SHP77 treated with DMSO at 0.1 percent for 48 hours (cell line): Measurements from ENCODE around the gene NXPH4.

ENCODE experiments used
- DNase-seq: peaks from one replicate; lab custom pipeline; 2025; lab: John Stamatoyannopoulos, UW

NXPH4 gene

DNA sequence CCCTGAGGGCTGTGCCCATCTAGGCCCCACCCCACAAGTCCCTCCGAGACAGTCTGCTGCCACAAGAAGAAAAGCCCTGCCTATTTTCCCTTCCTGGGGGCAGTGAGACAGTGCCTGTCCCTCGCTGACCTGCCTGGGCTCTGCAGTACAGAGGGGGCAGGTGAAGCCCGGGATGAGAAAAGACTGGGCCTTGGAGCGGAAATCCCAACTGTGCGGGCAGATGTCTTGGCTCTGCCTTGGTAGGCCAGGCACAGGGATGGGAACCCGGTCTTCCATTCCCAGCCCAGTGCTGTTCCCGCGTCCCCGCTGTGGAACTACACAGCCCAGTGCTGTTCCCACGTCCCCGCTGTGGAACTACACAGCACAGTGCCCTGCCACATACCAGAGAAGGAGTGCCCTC is 12.8 kb upstream of the NXPH4 start:
- no peak for DNase-seq

DNA sequence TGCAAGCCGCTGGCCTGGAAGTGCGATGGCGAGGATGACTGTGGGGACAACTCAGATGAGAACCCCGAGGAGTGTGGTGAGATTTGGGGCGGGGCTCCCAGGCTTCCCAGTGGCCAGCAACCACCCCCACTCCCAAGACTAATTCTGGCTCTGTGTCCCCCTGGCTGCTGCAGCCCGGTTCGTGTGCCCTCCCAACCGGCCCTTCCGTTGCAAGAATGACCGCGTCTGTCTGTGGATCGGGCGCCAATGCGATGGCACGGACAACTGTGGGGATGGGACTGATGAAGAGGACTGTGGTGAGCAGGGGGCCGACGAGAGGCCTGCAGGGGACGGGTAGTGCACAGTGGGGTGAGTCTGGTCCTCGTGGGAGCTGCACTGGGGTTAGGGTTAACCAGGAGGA is 12.1 kb upstream of the NXPH4 start:
- DNase-seq = no peak

DNA sequence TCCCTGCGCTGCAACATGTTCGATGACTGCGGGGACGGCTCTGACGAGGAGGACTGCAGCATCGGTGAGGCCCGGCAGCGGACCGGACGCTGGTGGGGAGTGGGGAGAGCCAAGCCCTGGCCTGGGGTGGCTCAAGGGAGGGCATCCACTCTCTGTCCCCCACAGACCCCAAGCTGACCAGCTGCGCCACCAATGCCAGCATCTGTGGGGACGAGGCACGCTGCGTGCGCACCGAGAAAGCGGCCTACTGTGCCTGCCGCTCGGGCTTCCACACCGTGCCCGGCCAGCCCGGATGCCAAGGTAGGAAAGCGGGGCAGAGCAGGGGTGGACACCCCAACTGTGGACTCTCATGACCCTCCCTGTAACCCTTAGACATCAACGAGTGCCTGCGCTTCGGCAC is 11.4 kb upstream of the NXPH4 start:
- DNase-seq = no peak

- no peak for DNase-seq
These were observed 10.7 kb upstream of the NXPH4 start for GRCh38 chr12:57205931-57206330.

DNA sequence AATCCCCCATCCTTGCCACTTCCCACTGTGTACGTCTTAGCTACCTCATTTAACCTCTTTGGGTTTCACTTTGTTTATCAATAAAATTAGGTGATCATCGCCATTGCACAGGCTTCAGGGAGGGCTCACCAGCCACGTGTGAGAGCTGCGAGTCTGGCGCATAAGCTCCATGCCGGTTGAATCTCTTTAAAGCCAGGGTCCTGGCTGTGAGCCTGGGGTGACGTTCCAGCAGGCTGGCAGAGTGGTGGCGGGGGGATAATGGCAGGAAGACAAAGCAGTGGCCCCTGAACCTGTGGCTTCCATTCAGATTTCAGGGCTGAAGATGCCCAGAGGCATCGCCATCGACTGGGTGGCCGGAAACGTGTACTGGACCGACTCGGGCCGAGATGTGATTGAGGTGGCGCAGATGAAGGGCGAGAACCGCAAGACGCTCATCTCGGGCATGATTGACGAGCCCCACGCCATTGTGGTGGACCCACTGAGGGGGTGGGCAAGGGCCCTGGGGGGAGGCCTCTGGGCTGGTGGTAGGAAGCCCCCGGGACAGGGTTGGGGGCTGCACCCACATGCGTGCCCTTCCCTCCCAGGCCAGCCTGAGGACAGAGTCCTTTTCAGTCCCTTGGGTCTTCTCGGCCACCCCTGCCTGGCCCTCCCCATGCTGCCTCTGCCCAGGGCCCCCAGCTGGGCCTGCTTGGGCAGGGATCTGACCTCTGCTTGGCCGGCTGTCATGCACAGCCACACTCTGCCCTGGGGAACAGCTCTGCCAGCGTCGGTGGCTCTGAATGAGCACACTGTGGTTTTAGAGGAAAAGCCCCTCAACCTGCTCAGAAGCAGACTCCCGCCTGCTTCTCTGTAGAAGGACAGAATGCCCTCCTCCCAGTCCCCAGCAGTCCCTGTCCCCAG is 8.6 kb upstream of the NXPH4 start:
- DNase-seq = no peak

DNA sequence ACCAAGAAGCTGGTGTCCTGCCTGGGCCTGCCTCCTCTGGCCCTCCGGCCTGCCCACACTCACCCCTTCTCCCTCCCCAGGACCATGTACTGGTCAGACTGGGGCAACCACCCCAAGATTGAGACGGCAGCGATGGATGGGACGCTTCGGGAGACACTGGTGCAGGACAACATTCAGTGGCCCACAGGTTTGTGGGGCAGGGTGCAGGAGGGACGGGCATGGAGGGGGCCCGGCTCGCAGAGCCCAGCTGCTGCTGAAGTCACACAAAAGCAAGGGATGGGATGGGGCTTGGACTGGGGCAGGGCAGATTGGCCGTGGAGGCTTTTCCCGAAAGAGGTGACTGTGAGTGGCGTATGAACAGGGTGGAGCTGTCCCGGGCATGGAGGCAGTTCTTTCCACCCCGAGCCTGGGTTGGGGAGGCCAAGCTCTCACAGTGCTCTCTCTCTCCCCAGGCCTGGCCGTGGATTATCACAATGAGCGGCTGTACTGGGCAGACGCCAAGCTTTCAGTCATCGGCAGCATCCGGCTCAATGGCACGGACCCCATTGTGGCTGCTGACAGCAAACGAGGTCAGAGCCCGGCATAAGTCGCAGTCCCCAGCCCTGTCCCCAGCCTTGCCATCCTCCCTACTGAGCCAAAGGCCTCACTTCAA is 7.8 kb upstream of the NXPH4 start:
- no peak for DNase-seq

GRCh38 chr12:57209916-57210315 is 6.7 kb upstream of the NXPH4 start:
- no peak for DNase-seq

DNA sequence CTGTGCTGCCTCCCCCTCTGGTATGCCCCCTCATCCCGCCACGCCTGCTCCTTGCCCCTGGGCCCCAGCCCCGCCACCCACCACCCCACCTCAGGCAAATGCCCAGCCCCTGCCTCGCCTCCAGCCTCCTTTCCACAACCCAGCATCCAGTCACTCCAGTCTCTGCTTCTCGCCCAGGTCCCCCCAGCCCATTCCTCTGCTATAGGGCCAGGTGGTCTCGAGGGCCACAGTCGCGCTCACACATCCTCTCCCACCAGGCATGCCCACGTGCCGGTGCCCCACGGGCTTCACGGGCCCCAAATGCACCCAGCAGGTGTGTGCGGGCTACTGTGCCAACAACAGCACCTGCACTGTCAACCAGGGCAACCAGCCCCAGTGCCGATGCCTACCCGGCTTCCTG is 6.1 kb upstream of the NXPH4 start:
- no peak for DNase-seq

DNA sequence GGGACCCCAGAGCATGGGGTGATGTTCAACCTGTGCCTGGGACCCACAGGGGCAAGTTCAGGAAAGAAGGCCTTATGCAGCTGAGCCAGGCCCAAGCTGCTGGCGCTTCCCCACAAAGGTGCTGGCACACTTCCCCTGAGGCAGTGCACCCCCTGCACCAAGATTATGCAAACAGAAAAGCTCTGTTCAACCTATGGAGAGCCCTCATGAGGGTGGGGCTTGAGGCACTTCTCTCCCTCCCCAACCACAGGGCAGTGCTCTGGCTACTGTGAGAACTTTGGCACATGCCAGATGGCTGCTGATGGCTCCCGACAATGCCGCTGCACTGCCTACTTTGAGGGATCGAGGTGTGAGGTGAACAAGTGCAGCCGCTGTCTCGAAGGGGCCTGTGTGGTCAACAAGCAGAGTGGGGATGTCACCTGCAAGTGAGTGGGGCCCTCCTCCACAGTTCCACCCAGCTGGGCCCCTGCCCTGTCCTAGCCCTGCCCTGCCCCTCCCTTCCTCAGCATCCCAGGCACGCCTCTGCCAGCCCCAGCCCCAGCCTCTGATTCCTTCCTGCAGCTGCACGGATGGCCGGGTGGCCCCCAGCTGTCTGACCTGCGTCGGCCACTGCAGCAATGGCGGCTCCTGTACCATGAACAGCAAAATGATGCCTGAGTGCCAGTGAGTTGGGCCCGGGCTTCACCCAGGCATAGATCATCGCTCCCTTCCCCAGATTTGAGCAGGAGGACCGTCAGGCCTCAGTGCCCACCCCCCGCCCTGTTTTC is 5.5 kb upstream of the NXPH4 start:
- no peak for DNase-seq

DNA sequence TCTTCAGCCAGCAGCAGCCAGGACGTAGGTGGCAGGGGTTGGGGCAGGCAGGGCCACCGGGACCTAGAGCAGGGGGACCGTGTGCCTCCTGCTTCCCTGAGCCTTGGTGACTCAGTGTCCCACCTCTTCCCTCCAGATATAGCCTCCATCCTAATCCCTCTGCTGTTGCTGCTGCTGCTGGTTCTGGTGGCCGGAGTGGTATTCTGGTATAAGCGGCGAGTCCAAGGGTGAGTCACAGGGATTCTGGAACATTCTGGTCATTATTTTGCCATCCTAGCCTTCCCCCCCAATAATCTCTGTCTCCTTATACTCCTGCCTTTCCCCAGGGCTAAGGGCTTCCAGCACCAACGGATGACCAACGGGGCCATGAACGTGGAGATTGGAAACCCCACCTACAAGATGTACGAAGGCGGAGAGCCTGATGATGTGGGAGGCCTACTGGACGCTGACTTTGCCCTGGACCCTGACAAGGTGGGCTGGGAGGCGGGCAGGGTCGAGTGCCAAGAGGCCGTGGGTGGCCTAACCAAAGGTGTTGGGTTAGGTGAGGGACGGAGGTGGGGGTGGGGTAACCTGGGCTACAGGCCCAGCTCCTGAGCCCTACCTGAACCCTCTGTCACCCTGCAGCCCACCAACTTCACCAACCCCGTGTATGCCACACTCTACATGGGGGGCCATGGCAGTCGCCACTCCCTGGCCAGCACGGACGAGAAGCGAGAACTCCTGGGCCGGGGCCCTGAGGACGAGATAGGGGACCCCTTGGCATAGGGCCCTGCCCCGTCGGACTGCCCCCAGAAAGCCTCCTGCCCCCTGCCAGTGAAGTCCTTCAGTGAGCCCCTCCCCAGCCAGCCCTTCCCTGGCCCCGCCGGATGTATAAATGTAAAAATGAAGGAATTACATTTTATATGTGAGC is 4.5 kb upstream of the NXPH4 start:
- no peak for DNase-seq

GRCh38 chr12:57212701-57213057 is 3.9 kb upstream of the NXPH4 start:
- DNase-seq = no peak

DNA sequence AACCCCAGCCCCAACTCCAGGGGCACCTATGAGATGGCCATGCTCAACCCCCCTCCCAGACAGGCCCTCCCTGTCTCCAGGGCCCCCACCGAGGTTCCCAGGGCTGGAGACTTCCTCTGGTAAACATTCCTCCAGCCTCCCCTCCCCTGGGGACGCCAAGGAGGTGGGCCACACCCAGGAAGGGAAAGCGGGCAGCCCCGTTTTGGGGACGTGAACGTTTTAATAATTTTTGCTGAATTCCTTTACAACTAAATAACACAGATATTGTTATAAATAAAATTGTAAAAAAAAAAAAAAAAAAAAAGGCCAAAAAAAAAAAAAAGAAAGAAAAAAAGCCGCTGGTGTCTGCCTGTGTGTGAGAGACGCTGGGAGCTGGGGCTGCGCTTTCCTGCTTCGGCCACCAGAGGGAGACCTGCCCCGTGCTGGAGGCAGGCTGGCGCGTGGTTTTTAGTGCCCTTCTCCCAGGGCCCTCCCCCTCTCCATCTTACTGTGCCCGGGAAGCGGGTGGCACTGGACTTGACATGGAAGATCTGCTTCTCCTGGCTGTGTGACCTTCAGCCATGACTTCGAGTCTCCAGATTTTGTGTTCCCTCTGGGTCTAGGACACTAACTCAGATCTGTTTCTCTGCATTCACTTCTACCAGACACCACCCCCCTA is 3.4 kb upstream of the NXPH4 start:
- DNase-seq = peak; percentile 63

GRCh38 chr12:57213763-57214397 is 2.7 kb upstream of the NXPH4 start:
- DNase-seq = peak; percentile 38

GRCh38 chr12:57214398-57214781 is 2.2 kb upstream of the NXPH4 start:
- DNase-seq = no peak

DNA sequence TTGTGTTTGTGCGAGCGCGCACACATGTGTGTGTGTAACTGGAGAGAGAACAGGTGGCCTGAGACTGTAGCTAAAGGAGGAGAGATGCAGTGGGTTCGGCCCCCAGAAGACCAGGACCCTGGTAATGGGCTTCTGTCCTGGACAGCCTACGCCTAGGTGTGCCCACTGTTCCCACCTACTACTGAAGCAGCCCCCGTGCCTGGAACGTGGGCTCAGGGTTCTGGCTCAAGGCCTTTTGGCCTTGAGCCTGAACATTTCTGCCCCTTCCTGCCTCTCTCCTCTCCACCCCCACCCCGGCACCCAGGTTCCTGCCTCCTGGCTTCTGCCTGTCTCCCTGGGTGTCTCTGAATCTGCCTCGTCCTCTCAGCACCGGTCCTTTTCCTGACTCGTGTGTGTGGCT is 1.5 kb upstream of the NXPH4 start:
- no peak for DNase-seq

GRCh38 chr12:57215668-57216013 is 953 bp upstream of the NXPH4 start:
- no peak for DNase-seq

DNA sequence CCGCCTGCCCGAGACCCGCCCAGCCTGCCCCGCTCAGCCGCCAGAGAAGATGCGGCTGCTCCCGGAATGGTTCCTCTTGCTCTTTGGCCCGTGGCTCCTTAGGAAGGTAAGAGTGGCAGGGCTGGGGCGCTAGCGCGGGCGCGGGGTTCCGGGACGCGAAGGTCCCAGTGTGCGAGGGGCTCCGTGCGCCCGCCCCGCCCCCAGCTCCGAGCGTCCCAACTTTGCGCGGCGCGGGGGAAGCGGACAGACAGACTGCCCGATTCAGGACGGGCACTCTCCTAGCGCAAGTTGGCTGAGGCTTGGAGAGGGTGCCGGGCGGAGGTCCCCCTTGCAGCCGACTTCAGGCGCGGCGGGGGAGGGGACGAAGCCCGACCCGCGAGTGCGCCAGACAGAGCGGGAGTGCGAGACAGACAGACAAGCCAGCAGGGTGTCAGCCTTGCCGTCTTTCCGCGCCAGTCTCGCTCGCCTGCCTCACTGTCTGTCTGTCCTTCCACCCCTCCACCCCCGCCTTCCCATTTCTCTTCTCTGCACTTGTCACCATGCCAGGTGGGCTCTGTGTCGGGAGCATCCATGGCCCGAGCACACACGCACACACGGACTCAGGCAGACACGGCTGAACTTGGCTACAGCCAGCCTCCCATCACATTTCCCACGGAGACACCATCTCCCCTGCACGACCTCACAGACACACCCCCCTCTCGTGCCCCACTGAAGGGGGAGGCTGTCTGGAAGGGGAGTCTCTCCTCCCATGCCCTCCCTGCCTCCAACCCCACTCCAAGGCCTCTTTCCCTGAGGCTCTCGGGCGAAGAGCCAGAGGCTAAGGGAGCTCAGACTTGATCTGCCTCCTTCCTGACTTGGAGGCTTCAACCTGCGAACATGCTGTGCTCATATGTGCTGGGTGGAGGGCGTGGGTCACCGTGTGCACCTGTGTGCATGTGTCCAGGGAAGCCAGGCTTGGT is 606 bp downstream of the NXPH4 start:
- no peak for DNase-seq

DNA sequence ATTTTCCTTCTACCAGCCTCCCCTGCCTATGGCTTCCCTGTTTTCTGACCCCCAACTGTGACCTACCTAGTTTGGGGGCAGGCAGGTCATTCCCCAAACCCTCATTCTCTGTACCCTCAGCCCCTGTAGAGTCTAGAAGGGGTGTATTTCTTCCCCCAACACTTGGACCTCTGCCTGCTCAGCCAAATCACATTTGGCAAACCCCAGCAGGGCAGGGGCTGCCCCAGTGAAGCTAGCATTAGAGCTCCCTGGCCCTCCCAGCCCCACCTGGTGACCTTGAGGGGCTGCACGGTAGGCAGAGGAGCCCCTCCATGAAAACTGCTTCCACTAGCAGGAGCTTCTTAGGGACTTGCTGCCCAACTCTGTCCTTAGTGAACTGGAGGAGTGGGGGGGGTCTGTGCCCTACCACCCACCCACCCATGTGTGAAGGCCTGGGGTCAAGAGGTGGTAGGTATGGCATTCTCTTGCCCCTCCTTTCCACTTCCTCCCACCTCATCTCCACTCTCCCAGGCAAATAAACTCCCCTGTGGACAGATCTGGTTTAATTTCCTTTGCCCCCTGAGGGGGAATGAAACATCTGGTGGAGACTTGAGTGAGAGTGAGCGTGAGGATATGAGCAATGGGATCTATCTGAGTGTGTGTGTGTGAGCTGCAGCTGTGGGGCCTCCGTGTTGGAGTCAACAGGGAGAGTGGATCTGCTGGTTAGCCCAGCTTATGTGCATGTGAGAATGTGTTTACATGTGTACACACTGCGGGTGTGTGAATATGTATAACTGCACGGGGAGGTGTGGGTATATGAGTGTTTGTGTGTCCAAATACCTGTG is 1.6 kb downstream of the NXPH4 start:
- no peak for DNase-seq
